Transverse colon (tissue), 4 donors: Measurements from ENCODE around the gene PRR19. TPM values are rescaled to one million over a fixed set of nuclear protein-coding genes. Genes with fewer than 3 reads are reported as not detected.
"Not testable (repeated sequence)": the region's sequence is repeated elsewhere in the genome, so short reads cannot be mapped to it uniquely, and the experiment has no call there.

Experiments
- DNase-seq: peaks from one replicate; pipeline ENCODE4 v3.0.0-alpha.2; 2019
- H3K27ac ChIP-seq, 4 donors: fragments of 200-600 bp; sonication (generic); 2 replicates each; pipeline ENCODE4 v1.5.1; 2016 to 2018; ENCODE audit warnings: inconsistent platforms in 4 of 4
- H3K27me3 ChIP-seq: fragments of 200-600 bp; sonication (generic); 2 replicates; pipeline ENCODE4 v1.5.1; 2017; ENCODE audit warnings: inconsistent platforms
- H3K36me3 ChIP-seq, 4 donors: fragments of 200-600 bp; sonication (generic); 2 replicates each; pipeline ENCODE4 v1.5.1; 2017 to 2019; ENCODE audit warnings: inconsistent platforms in 4 of 4
- H3K4me1 ChIP-seq, 4 donors: fragments of 200-600 bp; sonication (generic); 2 replicates each; pipeline ENCODE4 v1.5.1; 2017 to 2020; ENCODE audit warnings: inconsistent platforms in 4 of 4
- H3K4me3 ChIP-seq, 4 donors: fragments of 200-600 bp; sonication (generic); 1 replicate in 1 of 4; 2 replicates in 3 of 4; pipeline versions ENCODE4 v1.5.1 to v1.6.1; 2017 to 2019; ENCODE audit warnings: inconsistent platforms in 4 of 4
- H3K9me3 ChIP-seq, 2 donors: fragments of 200-600 bp; sonication (generic); 2 replicates each; pipeline ENCODE4 v1.5.1; 2017 to 2019; ENCODE audit warnings: inconsistent platforms in 2 of 2
- EP300 ChIP-seq: sonication (generic); formaldehyde crosslinking; IDR thresholded peaks from one replicate; pipeline ENCODE4 v1.6.1; 2017; ENCODE audit warnings: antibody characterized with exemption, low read depth
- POLR2A ChIP-seq: fragments of 450-650 bp; IDR thresholded peaks from one replicate; pipeline ENCODE4 v1.6.1; 2016; ENCODE audit warnings: antibody characterized with exemption, mild to moderate bottlenecking, moderate library complexity
- POLR2AphosphoS5 ChIP-seq, 3 donors: sonication (generic); formaldehyde crosslinking; IDR thresholded peaks; one replicate each; pipeline ENCODE4 v1.6.1; 2016; ENCODE audit warnings: antibody characterized with exemption in 3 of 3
- WGBS, 2 donors: methylation state at CpG; one replicate each; pipeline ENCODE4 v1.1.5; 2018; ENCODE audit warnings: low coverage in 1 of 2; 5-methylcytosine and 5-hydroxymethylcytosine counted together
- in situ Hi-C, 4 donors: fragments of 200-750 bp; cut with MboI; loops; one replicate each; pipeline versions ENCODE4 v1.15.0 to v1.15.1; 2017; ENCODE audit warnings: low sequenced_read_pairs in 3 of 4, low pct_ligation_motif_present in 1 of 4, low pct_unique_long_range_greater_than_20kb in 1 of 4
- intact Hi-C: fragments of 100-400 bp; cut with DNase I; formaldehyde crosslinking; loops from one replicate; pipeline ENCODE4 v1.15.1; 2023; ENCODE audit warnings: low total_unique reads
- total RNA-seq, 4 donors: library from RNA; depleted of rRNA; stranded (reverse); fragments of >200 nt; gene quantifications; one replicate each; pipeline ENCODE4 v1.1.0, GENCODE V29; 2016
- TF ChIP-seq, protein P1 (sequence below), 5 experiments: fragments of 200-600 bp in 3 of 5; fragments of 450-650 bp in 2 of 5; sonication (generic) in 3 of 5; IDR thresholded peaks; 1 replicate in 2 of 5; 2 replicates in 3 of 5; pipeline ENCODE4 v1.5.1; 2016 to 2017; ENCODE audit warnings: antibody characterized with exemption in 5 of 5, inconsistent platforms in 3 of 5, mild to moderate bottlenecking in 2 of 5, moderate library complexity in 1 of 5

The PRR19 gene
- total RNA-seq, 4 donors from 2014 or later = 0.41 to 0.79 TPM; not detected in 2

GRCh38 chr19:42254089-42254849 lies 47.7 kb upstream of the PRR19 start:
- intact Hi-C loops (loop anchor here (2.0 kb wide), 1 partner anchor 77 kb away; no protein-coding TSS in a partner anchor), in situ Hi-C loops (no loop called here)
- peaks cover 31 to 55% (median 44%) of the 10 kb centered on the region in 4 donors for H3K4me1 ChIP-seq
- H3K9me3 ChIP-seq = no peaks in the 10 kb centered on the region
- TF ChIP-seq, protein P1, sequence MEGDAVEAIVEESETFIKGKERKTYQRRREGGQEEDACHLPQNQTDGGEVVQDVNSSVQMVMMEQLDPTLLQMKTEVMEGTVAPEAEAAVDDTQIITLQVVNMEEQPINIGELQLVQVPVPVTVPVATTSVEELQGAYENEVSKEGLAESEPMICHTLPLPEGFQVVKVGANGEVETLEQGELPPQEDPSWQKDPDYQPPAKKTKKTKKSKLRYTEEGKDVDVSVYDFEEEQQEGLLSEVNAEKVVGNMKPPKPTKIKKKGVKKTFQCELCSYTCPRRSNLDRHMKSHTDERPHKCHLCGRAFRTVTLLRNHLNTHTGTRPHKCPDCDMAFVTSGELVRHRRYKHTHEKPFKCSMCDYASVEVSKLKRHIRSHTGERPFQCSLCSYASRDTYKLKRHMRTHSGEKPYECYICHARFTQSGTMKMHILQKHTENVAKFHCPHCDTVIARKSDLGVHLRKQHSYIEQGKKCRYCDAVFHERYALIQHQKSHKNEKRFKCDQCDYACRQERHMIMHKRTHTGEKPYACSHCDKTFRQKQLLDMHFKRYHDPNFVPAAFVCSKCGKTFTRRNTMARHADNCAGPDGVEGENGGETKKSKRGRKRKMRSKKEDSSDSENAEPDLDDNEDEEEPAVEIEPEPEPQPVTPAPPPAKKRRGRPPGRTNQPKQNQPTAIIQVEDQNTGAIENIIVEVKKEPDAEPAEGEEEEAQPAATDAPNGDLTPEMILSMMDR (IDR thresholded peaks at IDR 0.05) = peak in 2 of 5 experiments; percentile 25 to 27
- peak; percentile 0 to 56 (median 28) for TF ChIP-seq POLR2AphosphoS5 (IDR thresholded peaks at IDR 0.05)
- TF ChIP-seq POLR2A = no peak
- TF ChIP-seq EP300 = no peak
- peaks cover 0 to 4% (median 0%) of the 10 kb centered on the region in 4 donors for H3K36me3 ChIP-seq
- peak overlapping the region; percentile 97 to 100 (median 99) for H3K27ac ChIP-seq
- DNase-seq = peak; percentile 84
- peak overlapping the region; percentile 72 to 99 (median 90) for H3K4me3 ChIP-seq
- H3K27me3 ChIP-seq = no peaks in the 10 kb centered on the region
- WGBS, 2 donors = 1% methylated on average over 39 of the region's 70 CpGs; no CpG with 5 or more reads in 1 of the 2 donors

- 1% methylated on average over 44 of the region's 75 CpGs; no CpG with 5 or more reads in 1 of the 2 donors for WGBS, 2 donors
- intact Hi-C loops (loop anchor here (2.0 kb wide), 1 partner anchor 78 kb away; no protein-coding TSS in a partner anchor), in situ Hi-C loops (no loop called here)
- Histone ChIP-seq H3K9me3 (no peaks in the 10 kb centered on the region), H3K36me3 (no peaks in the 10 kb centered on the region), H3K27ac (peak within 1 kb of the TSS; percentile 97 to 100 (median 99)), H3K4me3 (peak within 1 kb of the TSS; percentile 72 to 99 (median 90)), H3K27me3 (no peaks in the 10 kb centered on the region), H3K4me1 (peaks cover 28 to 53% (median 43%) of the 10 kb centered on the region in 4 donors)
- TF ChIP-seq EP300 (no peak), POLR2A (peak; percentile 87), POLR2AphosphoS5 (IDR thresholded peaks at IDR 0.05) (peak; percentile 97 to 99 (median 99))
- TF ChIP-seq, protein P1 (IDR thresholded peaks at IDR 0.05) = no peak
- peak; percentile 95 for DNase-seq
Observed at GRCh38 chr19:42254850-42255765, 46.8 kb upstream of the PRR19 start, which contains the start of gene ERF. ERF (minus strand) TSS chr19:42255128; CDS start chr19:42254999, 129 bp downstream.

GRCh38 chr19:42255766-42256745 lies 45.9 kb upstream of the PRR19 start:
- TF ChIP-seq POLR2AphosphoS5 (IDR thresholded peaks at IDR 0.05) (no peak), POLR2A (peak; percentile 18), EP300 (no peak)
- TF ChIP-seq, protein P1 (IDR thresholded peaks at IDR 0.05) = no peak
- Histone ChIP-seq H3K4me3 (peak overlapping the region; percentile 47 to 99 (median 77)), H3K36me3 (no peaks in the 10 kb centered on the region), H3K27ac (peak overlapping the region; percentile 97 to 100 (median 99)), H3K4me1 (peaks cover 18 to 44% (median 35%) of the 10 kb centered on the region in 4 donors), H3K27me3 (no peaks in the 10 kb centered on the region), H3K9me3 (no peaks in the 10 kb centered on the region)
- DNase-seq = no peak
- 9 to 23% methylated on average over 4 to 38 of the region's 38 CpGs for WGBS, 2 donors
- intact Hi-C loops (loop anchor here (2.0 kb wide), 1 partner anchor 79 kb away; no protein-coding TSS in a partner anchor), in situ Hi-C loops (no loop called here)

DNA sequence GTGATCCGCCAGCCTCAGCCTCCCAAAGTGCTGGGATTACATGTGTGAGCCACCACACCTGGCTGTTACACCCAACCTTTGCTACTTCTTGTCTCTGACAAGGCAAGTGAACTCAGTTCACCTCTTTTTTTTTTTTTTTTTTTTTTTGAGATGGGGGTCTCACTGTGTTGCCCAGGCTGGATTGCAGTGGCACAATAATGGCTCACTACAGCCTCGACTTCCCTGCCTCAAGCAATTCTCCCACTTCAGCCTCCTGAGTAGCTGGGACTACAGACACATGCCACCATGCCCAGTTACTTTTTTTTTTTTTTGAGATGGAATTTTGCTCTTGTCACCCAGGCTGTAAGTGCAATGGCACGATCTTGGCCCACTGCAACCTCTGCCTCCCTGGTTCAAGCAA lies 44.1 kb upstream of the PRR19 start:
- H3K27me3 ChIP-seq, H3K4me3 ChIP-seq, H3K36me3 ChIP-seq, H3K9me3 ChIP-seq, DNase-seq, H3K27ac ChIP-seq, intact Hi-C loops, in situ Hi-C loops: not testable (repeated sequence)
- WGBS, 2 donors = 71 to 75% methylated on average over 2 to 3 of the region's 3 CpGs
- H3K4me1 ChIP-seq = peaks cover 2 to 26% (median 17%) of the 10 kb centered on the region in 4 donors
